PFSK-1 (cell line): ENCODE measurements around the gene SP8.

Source experiments
- FOXP2 ChIP-seq: optimal IDR thresholded peaks from 2 replicates; pipeline ENCODE3; 2011; ENCODE audit warnings: borderline replicate concordance, control low read depth, inconsistent platforms; ENCODE audit not compliant: insufficient read depth; ENCODE audit errors: extremely low read length, extremely low read depth
- POLR2AphosphoS5 ChIP-seq: IDR thresholded peaks from 2 replicates; pipeline ENCODE4 v1.6.1; 2012; ENCODE audit warnings: low read depth, mild to moderate bottlenecking, control low read depth, low read length, moderate library complexity
- REST ChIP-seq, 2 experiments: IDR thresholded peaks; 2 replicates each; pipeline versions ENCODE4 v1.6.1 to v1.8.0; 2011 to 2012; ENCODE audit warnings: low read depth in 2 of 2, low read length in 2 of 2, control low read depth in 1 of 2, inconsistent platforms in 1 of 2, mild to moderate bottlenecking in 1 of 2, moderate library complexity in 1 of 2; ENCODE audit not compliant: insufficient read depth in 1 of 2
- SIN3A ChIP-seq: IDR thresholded peaks from 2 replicates; pipeline ENCODE4 v1.6.1; 2012; ENCODE audit warnings: mild to moderate bottlenecking, low read length, moderate library complexity, borderline replicate concordance; ENCODE audit not compliant: insufficient read depth
- TAF1 ChIP-seq: IDR thresholded peaks from 2 replicates; pipeline ENCODE4 v1.6.1; 2012; ENCODE audit warnings: low read length, control low read depth, borderline replicate concordance; ENCODE audit not compliant: insufficient read depth

Gene SP8

DNA sequence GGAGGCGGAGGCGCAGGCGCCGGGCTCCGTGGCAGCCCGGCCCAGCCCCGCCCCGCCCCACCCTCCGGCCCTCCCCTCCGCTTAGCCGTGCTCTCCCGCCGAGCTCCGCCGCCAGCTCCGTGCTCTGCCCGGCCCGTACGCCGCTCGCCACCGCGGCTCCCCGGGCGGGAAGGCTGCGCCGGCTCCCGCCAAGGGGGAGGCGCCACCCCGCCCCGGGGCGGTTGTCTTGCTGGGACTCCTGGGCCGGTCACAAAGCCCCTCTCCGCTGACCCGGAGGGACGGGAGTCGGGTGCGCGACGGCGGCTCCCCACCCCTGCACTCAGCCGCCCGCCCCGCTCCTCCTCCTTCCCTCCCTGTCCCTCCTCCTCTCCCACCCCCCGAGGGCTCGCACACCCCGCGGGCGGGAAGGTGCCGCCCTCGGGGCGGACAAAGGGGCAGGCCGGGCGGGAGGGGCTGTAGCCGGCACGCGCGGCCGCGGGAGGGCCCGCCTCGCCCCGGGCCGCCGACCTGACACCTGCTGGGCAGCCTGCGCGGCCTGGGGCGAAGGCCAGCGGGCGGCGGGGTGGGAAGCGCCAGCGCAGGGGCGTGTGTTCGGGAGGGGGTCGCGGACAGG, 11.5 kb upstream of the SP8 start:
- no peak for TF ChIP-seq TAF1
- no peak for TF ChIP-seq POLR2AphosphoS5
- TF ChIP-seq REST (IDR thresholded peaks at IDR 0.05; ENCODE audit: insufficient read depth in 1 of 2, low read depth in 2 of 2, low read length in 2 of 2), result no peak
- no peak for TF ChIP-seq FOXP2
- TF ChIP-seq SIN3A, result no peak

- TF ChIP-seq FOXP2, result no peak
- TF ChIP-seq SIN3A, result no peak
- TF ChIP-seq POLR2AphosphoS5, result no peak
Measured at GRCh38 chr7:20797462-20798080, 10.9 kb upstream of the SP8 start.

- TF ChIP-seq TAF1 (no peak), POLR2AphosphoS5 (no peak)
Measured at GRCh38 chr7:20797042-20797461, 10.4 kb upstream of the SP8 start.

GRCh38 chr7:20796500-20796899, 9.8 kb upstream of the SP8 start:
- TF ChIP-seq SIN3A (no peak), TAF1 (no peak), REST (IDR thresholded peaks at IDR 0.05; ENCODE audit: insufficient read depth in 1 of 2, low read depth in 2 of 2, low read length in 2 of 2) (no peak), POLR2AphosphoS5 (no peak), FOXP2 (no peak)

- TF ChIP-seq REST (IDR thresholded peaks at IDR 0.05; ENCODE audit: insufficient read depth in 1 of 2, low read depth in 2 of 2, low read length in 2 of 2) (no peak), SIN3A (no peak), FOXP2 (no peak), TAF1 (no peak), POLR2AphosphoS5 (no peak)
Measured at GRCh38 chr7:20795881-20796280, 9.2 kb upstream of the SP8 start.

DNA sequence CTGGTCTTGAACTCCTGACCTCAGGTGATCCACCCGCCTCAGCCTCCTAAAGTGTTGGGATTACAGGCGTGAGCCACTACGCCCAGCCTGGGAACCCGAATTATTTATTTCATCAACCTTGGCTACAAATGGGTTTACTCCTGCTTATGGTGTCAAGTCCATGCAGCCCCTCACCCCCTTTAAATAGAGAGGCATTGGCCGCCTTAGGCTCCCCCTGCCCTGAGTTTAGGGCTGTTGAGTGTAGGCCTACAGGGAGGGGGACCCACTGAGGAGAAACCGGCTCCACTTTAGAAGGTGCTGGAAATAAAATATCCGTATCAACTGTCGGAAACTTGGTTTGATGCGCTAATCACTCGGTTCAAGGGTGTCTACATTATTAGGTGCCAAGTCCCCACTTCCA, 8.7 kb upstream of the SP8 start:
- TF ChIP-seq SIN3A (no peak), FOXP2 (no peak), TAF1 (no peak), POLR2AphosphoS5 (no peak), REST (IDR thresholded peaks at IDR 0.05; ENCODE audit: insufficient read depth in 1 of 2, low read depth in 2 of 2, low read length in 2 of 2) (no peak)
